ES-I3 (cell line): ENCODE results near the gene ASIC2.

ENCODE experiments used
- H3K36me3 ChIP-seq: 2 replicates; pipeline ENCODE4 v1.6.1; 2013; ENCODE audit warnings: mild to moderate bottlenecking, low read length, control low read depth, moderate library complexity; ENCODE audit not compliant: insufficient read depth
- H3K4me1 ChIP-seq: 2 replicates; pipeline ENCODE4 v1.6.1; 2013; ENCODE audit warnings: mild to moderate bottlenecking, control low read depth, low read length; ENCODE audit not compliant: insufficient read depth
- H3K9ac ChIP-seq: 2 replicates; pipeline ENCODE4 v1.6.1; 2013; ENCODE audit warnings: low read depth, mild to moderate bottlenecking, low read length, moderate library complexity
- H3K9me3 ChIP-seq: 2 replicates; pipeline ENCODE4 v1.6.1; 2013; ENCODE audit warnings: mild to moderate bottlenecking, low read length, moderate library complexity; ENCODE audit not compliant: control insufficient read depth, insufficient read depth

ASIC2 gene

GRCh38 chr17:33099252-33099651 lies 193.8 kb downstream of the ASIC2 start:
- H3K4me1 ChIP-seq = no peaks in the 10 kb centered on the region
- no peak overlapping the region for H3K9ac ChIP-seq
- H3K36me3 ChIP-seq = no peaks in the 10 kb centered on the region
- no peaks in the 10 kb centered on the region for H3K9me3 ChIP-seq

DNA sequence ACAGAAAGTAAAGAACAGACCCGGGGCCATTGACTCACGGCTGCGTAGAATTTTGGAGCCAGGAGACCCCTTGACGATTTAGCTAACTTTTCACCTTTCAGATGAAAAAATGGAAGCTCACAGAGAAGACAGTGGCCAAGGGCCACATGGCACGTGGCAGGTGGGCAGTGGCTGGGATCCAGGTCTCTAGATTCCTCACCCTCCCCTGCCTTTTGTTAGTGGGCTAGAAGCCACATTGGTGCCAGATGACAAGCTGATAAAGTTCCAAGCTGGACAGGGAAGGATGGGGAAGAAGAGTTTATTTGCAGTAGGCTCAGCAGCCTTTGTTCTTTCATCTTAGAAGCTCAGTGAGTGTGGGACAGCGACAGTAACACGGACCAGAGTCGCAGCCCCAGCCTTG lies 195.7 kb downstream of the ASIC2 start:
- Histone ChIP-seq H3K9ac (no peak overlapping the region), H3K9me3 (no peaks in the 10 kb centered on the region), H3K4me1 (no peaks in the 10 kb centered on the region), H3K36me3 (no peaks in the 10 kb centered on the region)

- Histone ChIP-seq H3K36me3 (no peaks in the 10 kb centered on the region), H3K9me3 (no peaks in the 10 kb centered on the region), H3K4me1 (no peaks in the 10 kb centered on the region), H3K9ac (no peak overlapping the region)
Observed at GRCh38 chr17:33096161-33096560, 196.9 kb downstream of the ASIC2 start.

GRCh38 chr17:33091271-33091670 lies 201.8 kb downstream of the ASIC2 start:
- no peaks in the 10 kb centered on the region for H3K36me3 ChIP-seq
- no peaks in the 10 kb centered on the region for H3K4me1 ChIP-seq
- no peaks in the 10 kb centered on the region for H3K9me3 ChIP-seq
- no peak overlapping the region for H3K9ac ChIP-seq

DNA sequence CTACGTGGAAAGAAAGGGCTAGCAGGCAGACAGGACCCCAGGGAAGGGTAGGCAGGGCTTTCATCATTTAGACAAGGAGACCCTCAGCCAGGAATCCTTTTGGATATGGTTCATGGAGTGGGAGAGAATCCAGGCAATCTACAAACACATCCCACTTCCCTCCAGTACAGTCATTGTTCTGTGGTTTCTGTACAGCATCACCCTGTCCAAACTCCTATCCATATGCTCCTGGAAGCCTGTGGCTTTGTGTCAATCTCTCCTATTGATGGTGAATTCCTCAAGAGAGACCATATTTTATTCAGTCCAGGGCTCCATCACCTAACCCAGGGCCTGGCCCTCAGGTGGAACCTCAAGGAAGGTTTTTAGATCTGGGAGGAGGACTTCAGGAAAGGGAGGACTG lies 202.3 kb downstream of the ASIC2 start:
- no peak overlapping the region for H3K9ac ChIP-seq
- H3K9me3 ChIP-seq = no peaks in the 10 kb centered on the region

GRCh38 chr17:33086878-33087277 lies 206.2 kb downstream of the ASIC2 start:
- Histone ChIP-seq H3K9me3 (no peaks in the 10 kb centered on the region), H3K9ac (no peak overlapping the region), H3K4me1 (no peaks in the 10 kb centered on the region), H3K36me3 (no peaks in the 10 kb centered on the region)

More for the DNA sequence above, 202.3 kb downstream of the ASIC2 start:
- Histone ChIP-seq H3K36me3 (no peaks in the 10 kb centered on the region), H3K4me1 (no peaks in the 10 kb centered on the region)

DNA sequence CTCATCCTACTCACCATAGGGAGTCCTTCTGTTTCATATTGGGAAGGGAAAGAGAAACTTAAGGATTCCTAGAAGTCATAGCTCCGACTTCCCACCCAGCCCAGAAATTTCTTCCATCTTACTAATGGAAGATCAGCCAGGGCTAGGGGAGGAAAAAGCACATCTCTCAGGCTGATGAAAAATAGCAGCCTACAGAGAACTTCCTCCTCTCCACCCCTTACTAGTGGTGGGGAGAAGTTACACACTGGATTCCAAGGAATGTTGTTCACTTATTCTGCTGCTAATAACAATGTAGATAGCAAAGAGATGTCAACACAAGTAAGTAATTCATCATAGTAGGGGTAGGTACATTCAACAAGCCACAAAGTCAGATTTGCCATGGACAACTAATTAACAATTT lies 207.1 kb downstream of the ASIC2 start:
- Histone ChIP-seq H3K4me1 (no peaks in the 10 kb centered on the region), H3K9me3 (no peaks in the 10 kb centered on the region), H3K36me3 (no peaks in the 10 kb centered on the region), H3K9ac (no peak overlapping the region)

DNA sequence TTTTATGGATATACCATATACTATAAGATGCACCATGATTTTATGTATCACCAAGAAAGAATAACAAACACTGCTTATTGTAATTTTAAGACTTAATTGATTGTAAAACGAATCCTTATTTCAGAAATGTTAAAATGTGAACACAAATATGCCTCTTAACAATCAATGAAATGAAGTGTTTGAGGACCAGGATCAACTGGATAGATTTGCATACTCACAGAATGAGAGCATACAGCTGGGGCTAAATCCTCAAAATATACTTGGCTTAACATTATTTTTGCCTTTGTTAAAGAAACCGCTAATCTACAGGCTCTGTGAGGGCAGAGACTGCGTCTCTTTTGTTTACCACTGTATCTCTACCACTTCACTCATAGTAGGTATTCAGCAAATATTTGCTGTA lies 207.8 kb downstream of the ASIC2 start:
- no peak overlapping the region for H3K9ac ChIP-seq
- H3K9me3 ChIP-seq = no peaks in the 10 kb centered on the region
- H3K36me3 ChIP-seq = no peaks in the 10 kb centered on the region
- no peaks in the 10 kb centered on the region for H3K4me1 ChIP-seq

- no peak overlapping the region for H3K9ac ChIP-seq
- no peaks in the 10 kb centered on the region for H3K36me3 ChIP-seq
- no peaks in the 10 kb centered on the region for H3K4me1 ChIP-seq
- H3K9me3 ChIP-seq = no peaks in the 10 kb centered on the region
Observed at GRCh38 chr17:33084755-33085154, 208.3 kb downstream of the ASIC2 start.

DNA sequence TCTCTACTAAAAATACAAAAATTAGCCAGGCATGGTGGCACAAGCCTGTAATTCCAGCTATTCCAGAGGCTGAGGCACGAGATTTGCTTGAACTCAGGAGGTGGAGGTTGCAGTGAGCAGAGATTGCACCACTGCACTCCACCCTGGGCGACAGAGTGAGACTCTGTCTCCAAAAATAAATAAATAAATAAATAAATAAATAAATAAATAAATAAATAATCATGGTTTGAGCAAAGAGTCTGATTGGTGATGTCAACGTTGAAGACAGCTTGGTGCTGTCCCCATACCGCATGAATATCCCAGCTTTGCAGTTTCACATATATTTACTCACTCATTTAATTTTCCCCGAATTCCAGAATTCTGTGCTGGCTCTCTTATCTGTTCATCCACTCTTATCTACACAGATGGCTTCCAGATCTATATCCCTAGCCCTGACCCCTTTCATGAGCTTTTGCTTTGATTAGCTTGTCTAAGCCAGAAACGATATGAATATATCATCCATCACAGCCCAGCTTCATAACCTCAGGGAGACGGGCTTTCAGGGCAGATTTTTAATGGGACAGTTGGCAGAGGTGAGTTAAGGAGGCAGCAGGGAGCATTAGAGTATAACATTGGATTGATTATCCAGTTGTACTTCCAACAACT lies 210.4 kb downstream of the ASIC2 start:
- Histone ChIP-seq H3K4me1 (no peaks in the 10 kb centered on the region), H3K9me3 (no peaks in the 10 kb centered on the region), H3K9ac (no peak overlapping the region), H3K36me3 (no peaks in the 10 kb centered on the region)

- H3K4me1 ChIP-seq = no peaks in the 10 kb centered on the region
- no peaks in the 10 kb centered on the region for H3K36me3 ChIP-seq
- no peaks in the 10 kb centered on the region for H3K9me3 ChIP-seq
- H3K9ac ChIP-seq = no peak overlapping the region
Observed at GRCh38 chr17:33080091-33080490, 213.0 kb downstream of the ASIC2 start.

DNA sequence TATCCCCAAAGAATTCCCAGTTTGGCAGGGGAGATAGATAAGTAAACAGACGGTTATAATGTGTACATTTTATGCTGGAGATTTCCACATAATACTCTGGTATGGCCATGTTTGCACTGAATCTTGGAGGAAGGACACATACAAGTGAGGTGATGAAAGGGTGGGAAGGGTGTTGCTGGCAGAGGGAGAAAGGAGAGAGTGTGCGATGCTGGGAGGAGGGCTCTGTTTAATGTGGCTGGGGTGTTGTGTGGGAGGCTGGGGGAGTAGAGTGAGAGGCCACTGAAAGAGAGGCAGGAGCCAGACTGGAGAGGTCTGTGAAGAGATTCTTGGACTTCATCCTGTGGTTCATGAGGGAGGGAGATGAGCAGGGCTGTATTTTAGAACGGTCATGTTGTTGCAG lies 213.9 kb downstream of the ASIC2 start:
- H3K9me3 ChIP-seq = no peaks in the 10 kb centered on the region
- H3K9ac ChIP-seq = no peak overlapping the region
- H3K4me1 ChIP-seq = no peaks in the 10 kb centered on the region
- no peaks in the 10 kb centered on the region for H3K36me3 ChIP-seq

- Histone ChIP-seq H3K36me3 (no peaks in the 10 kb centered on the region), H3K4me1 (no peaks in the 10 kb centered on the region), H3K9me3 (no peaks in the 10 kb centered on the region), H3K9ac (no peak overlapping the region)
Observed at GRCh38 chr17:33076979-33077378, 216.1 kb downstream of the ASIC2 start.

DNA sequence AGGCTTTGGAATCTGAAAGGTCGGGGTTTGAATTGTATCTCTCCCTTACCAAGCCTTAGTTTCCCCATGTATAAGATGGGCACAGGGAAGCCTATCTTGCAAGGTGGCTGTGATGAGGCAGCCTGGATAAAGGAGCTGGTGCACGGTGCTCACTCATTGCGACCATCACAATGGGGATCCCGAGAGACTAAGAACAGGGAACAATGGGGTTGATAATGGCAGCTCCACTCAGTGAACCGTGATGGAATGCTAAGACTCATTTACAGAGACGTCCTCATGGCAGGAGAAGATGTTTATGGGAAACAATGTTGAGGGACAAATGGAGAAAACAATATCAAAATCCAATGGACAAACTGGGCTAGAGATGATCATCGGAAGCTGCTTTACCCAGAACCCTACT lies 219.7 kb downstream of the ASIC2 start:
- Histone ChIP-seq H3K4me1 (no peaks in the 10 kb centered on the region), H3K9ac (no peak overlapping the region), H3K9me3 (no peaks in the 10 kb centered on the region), H3K36me3 (no peaks in the 10 kb centered on the region)

GRCh38 chr17:33072421-33073161 lies 220.5 kb downstream of the ASIC2 start:
- no peaks in the 10 kb centered on the region for H3K4me1 ChIP-seq
- H3K9me3 ChIP-seq = no peaks in the 10 kb centered on the region
- H3K9ac ChIP-seq = no peak overlapping the region
- no peaks in the 10 kb centered on the region for H3K36me3 ChIP-seq
